ENCODE results near the gene INPP5J. TPM values are rescaled to one million over a fixed set of nuclear protein-coding genes. Genes with fewer than 3 reads are reported as not detected.

INPP5J gene
- total and polyA plus RNA-seq, 2 donors (not counting 1 experiment from before 2014, with no cell fraction given): 0.17 to 0.33 TPM

- Histone ChIP-seq H3K4me2 (ENCODE audit: extremely low read depth, insufficient read depth, low read length) (no peak overlapping the region), H3K4me3 (replicated peaks in 1 of 4; ENCODE audit: control extremely low read depth in 1 of 4, insufficient read depth in 1 of 4, low read depth in 3 of 4, low read length in 4 of 4) (no peak overlapping the region), H3K9ac (ENCODE audit: insufficient read depth, low read length) (no peak overlapping the region), H3K9me3 (ENCODE audit: control insufficient read depth, insufficient read depth, low read depth, low read length) (no peaks in the 10 kb centered on the region), H3K36me3 (ENCODE audit: control insufficient read depth, insufficient read depth, low read length) (no peaks in the 10 kb centered on the region), H3K79me2 (ENCODE audit: control insufficient read depth, insufficient read depth, low read length) (no peaks in the 10 kb centered on the region), H4K20me1 (ENCODE audit: control insufficient read depth, extremely low read depth, insufficient read depth, low read length) (no peaks in the 10 kb centered on the region), H2AFZ (ENCODE audit: low read length) (no peak overlapping the region), H3K27ac (ENCODE audit: insufficient read depth, low read length) (no peak overlapping the region), H3K27me3 (ENCODE audit: control insufficient read depth, insufficient read depth, low read length) (no peaks in the 10 kb centered on the region), H3K4me1 (ENCODE audit: control insufficient read depth, extremely low read depth, insufficient read depth, low read length) (no peaks in the 10 kb centered on the region)
- no peak for DNase-seq (ENCODE audit: low read depth in 2 of 2)
- TF ChIP-seq EZH2 (IDR thresholded peaks at IDR 0.05; ENCODE audit: low read length, missing control alignments) (no peak), CTCF (conservative IDR thresholded peaks at IDR 0.05 in 1 of 2, IDR thresholded peaks at IDR 0.05 in 1 of 2; ENCODE audit: low read depth in 1 of 2, low read length in 2 of 2) (no peak)
Observed at GRCh38 chr22:31133911-31134310, 11.1 kb downstream of the INPP5J start.

- Histone ChIP-seq H2AFZ (ENCODE audit: low read length) (no peak overlapping the region), H3K4me1 (ENCODE audit: control insufficient read depth, extremely low read depth, insufficient read depth, low read length) (no peaks in the 10 kb centered on the region), H4K20me1 (ENCODE audit: control insufficient read depth, extremely low read depth, insufficient read depth, low read length) (no peaks in the 10 kb centered on the region), H3K27me3 (ENCODE audit: control insufficient read depth, insufficient read depth, low read length) (peaks cover 3% of the 10 kb centered on the region), H3K9me3 (ENCODE audit: control insufficient read depth, insufficient read depth, low read depth, low read length) (no peaks in the 10 kb centered on the region), H3K36me3 (ENCODE audit: control insufficient read depth, insufficient read depth, low read length) (no peaks in the 10 kb centered on the region), H3K4me3 (replicated peaks in 1 of 4; ENCODE audit: control extremely low read depth in 1 of 4, insufficient read depth in 1 of 4, low read depth in 3 of 4, low read length in 4 of 4) (no peak overlapping the region), H3K9ac (ENCODE audit: insufficient read depth, low read length) (no peak overlapping the region), H3K79me2 (ENCODE audit: control insufficient read depth, insufficient read depth, low read length) (no peaks in the 10 kb centered on the region), H3K4me2 (ENCODE audit: extremely low read depth, insufficient read depth, low read length) (no peak overlapping the region), H3K27ac (ENCODE audit: insufficient read depth, low read length) (no peak overlapping the region)
- no peak for DNase-seq (ENCODE audit: low read depth in 2 of 2)
- TF ChIP-seq CTCF (conservative IDR thresholded peaks at IDR 0.05 in 1 of 2, IDR thresholded peaks at IDR 0.05 in 1 of 2; ENCODE audit: low read depth in 1 of 2, low read length in 2 of 2): no peak
Observed at GRCh38 chr22:31134688-31135087, 11.9 kb downstream of the INPP5J start.

GRCh38 chr22:31135706-31136105 is 12.9 kb downstream of the INPP5J start:
- Histone ChIP-seq H3K27me3 (ENCODE audit: control insufficient read depth, insufficient read depth, low read length) (peaks cover 9% of the 10 kb centered on the region), H3K79me2 (ENCODE audit: control insufficient read depth, insufficient read depth, low read length) (no peaks in the 10 kb centered on the region), H4K20me1 (ENCODE audit: control insufficient read depth, extremely low read depth, insufficient read depth, low read length) (no peaks in the 10 kb centered on the region), H2AFZ (ENCODE audit: low read length) (no peak overlapping the region), H3K4me1 (ENCODE audit: control insufficient read depth, extremely low read depth, insufficient read depth, low read length) (no peaks in the 10 kb centered on the region), H3K36me3 (ENCODE audit: control insufficient read depth, insufficient read depth, low read length) (no peaks in the 10 kb centered on the region), H3K9me3 (ENCODE audit: control insufficient read depth, insufficient read depth, low read depth, low read length) (no peaks in the 10 kb centered on the region), H3K4me2 (ENCODE audit: extremely low read depth, insufficient read depth, low read length) (no peak overlapping the region), H3K9ac (ENCODE audit: insufficient read depth, low read length) (no peak overlapping the region), H3K27ac (ENCODE audit: insufficient read depth, low read length) (no peak overlapping the region), H3K4me3 (replicated peaks in 1 of 4; ENCODE audit: control extremely low read depth in 1 of 4, insufficient read depth in 1 of 4, low read depth in 3 of 4, low read length in 4 of 4) (no peak overlapping the region)
- no peak for DNase-seq (ENCODE audit: low read depth in 2 of 2)
- TF ChIP-seq EZH2 (IDR thresholded peaks at IDR 0.05; ENCODE audit: low read length, missing control alignments) (no peak), CTCF (conservative IDR thresholded peaks at IDR 0.05 in 1 of 2, IDR thresholded peaks at IDR 0.05 in 1 of 2; ENCODE audit: low read depth in 1 of 2, low read length in 2 of 2) (no peak)

Data from fibroblast of lung (primary cell).